GM15510 (cell line): ENCODE data around the gene THBS4.

Source experiments
- POLR2A ChIP-seq: IDR thresholded peaks from 3 replicates; pipeline ENCODE4 v1.6.1; 2011; ENCODE audit warnings: borderline replicate concordance; ENCODE audit not compliant: insufficient read length; ENCODE audit errors: extremely low read depth

THBS4 gene

DNA sequence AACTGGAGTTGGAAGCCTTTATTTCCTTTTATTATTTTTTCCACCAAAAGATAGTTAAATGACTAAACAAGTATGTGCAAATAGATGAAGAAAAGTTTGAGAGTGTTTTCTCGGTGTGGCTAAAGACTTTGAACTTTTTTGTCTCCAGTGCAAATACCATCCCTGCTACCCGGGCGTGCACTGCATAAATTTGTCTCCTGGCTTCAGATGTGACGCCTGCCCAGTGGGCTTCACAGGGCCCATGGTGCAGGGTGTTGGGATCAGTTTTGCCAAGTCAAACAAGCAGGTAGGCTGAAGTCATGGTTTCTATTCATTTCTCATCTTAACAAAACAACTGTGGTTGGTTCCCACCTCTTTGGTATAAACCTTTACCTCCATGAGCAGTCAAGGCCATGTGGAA, 26.4 kb downstream of the THBS4 start:
- TF ChIP-seq POLR2A = no peak

DNA sequence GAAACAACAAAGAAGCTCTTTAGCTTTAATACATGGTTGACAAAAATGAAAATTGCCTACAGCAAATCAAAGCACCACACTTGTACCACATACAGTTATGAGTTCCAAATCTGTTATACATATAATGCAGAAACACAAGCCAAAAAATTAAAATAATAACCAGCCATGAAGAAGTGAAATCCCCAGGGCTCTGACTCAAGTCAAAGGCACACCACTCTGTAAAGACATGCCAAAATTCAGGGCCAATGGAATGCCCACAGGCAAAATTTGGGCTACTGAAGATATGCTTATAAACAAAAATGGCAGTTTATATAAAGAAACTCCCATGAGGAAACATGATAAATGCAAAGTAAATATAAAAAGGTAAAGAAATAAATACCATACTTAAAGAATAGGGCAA, 29.0 kb downstream of the THBS4 start:
- no peak for TF ChIP-seq POLR2A

DNA sequence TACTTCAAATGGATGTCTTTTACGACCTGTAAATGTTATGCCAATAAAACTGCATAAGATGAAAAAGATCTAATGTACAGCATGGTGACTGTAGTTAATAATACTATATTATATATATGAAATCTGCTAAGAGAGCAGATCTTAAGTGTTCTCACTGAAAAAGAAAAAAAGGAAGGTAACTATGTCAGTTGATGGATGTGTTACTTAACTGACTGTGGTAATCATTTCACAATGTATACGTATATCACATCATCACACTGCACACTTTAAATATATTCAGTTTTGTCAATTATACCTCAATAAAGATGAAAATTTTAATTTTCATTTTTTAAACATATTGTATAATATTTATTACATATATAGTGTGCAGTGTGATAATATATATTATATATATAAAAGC, 31.9 kb downstream of the THBS4 start:
- TF ChIP-seq POLR2A = no peak

DNA sequence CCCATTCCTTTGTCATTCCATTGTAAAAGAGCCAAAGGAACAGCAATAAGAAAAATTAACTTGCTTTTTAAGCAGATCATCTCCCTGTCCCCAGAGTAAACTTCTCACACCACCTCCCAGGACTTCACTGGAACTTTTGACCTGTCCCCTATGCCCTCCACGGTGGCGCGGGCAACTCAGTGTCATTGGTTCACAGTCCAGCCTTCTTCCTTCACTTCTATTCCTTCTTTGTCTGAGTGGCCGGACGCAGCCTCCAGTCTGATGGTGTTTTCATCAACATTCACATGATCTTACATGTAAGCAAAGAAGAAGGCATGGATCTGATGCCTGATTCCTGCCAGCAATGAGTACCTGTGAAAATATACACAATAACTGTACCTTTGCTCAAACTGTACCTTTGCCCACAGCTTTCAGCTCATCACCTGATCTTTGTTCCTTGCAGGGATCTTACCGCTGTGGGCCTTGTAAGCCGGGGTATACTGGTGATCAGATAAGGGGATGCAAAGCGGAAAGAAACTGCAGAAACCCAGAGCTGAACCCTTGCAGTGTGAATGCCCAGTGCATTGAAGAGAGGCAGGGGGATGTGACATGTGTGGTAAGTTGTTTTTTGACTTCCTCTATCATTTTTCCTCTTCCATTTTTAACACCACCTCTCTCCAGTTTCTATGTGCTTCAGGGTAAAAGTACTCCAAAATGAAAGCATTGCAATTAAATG, 32.5 kb downstream of the THBS4 start:
- no peak for TF ChIP-seq POLR2A

DNA sequence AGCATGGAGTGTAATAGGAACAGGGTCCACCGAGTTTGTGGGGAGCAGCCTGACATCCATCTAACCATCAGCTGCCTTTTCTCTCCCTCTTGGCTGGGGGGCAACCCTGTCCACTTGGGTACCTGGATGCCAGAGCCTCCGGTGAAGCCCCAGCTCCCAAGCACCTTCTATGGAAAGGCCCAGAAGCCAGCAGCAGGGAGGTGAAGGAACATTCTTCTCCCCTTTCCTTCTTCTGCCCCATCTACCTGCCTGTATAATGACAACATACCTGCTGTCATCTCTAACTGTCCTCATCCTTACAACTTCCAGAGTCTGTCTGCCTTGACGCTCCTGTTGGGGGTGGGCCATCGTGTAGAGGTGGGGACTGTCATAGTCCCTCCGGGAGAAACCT, 33.1 kb downstream of the THBS4 start:
- TF ChIP-seq POLR2A = no peak

DNA sequence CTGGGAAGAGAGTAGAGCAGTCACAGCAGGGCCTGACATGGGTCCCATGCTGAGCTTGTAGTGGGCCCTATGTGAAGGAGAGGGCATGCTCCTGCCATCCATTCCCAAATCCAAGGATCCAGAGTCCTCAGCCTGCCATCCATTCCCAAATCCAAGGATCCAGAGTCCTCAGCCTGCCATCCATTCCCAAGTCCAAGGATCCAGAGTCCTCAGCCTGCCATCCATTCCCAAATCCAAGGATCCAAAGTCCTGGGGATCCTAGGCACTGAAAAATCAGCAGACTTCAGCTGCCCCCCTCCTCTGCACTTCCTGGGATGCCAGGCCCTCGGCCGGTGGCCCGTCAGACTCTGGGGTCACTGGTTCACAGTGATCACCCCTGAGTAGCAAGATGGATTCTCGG, 33.6 kb downstream of the THBS4 start:
- no peak for TF ChIP-seq POLR2A

DNA sequence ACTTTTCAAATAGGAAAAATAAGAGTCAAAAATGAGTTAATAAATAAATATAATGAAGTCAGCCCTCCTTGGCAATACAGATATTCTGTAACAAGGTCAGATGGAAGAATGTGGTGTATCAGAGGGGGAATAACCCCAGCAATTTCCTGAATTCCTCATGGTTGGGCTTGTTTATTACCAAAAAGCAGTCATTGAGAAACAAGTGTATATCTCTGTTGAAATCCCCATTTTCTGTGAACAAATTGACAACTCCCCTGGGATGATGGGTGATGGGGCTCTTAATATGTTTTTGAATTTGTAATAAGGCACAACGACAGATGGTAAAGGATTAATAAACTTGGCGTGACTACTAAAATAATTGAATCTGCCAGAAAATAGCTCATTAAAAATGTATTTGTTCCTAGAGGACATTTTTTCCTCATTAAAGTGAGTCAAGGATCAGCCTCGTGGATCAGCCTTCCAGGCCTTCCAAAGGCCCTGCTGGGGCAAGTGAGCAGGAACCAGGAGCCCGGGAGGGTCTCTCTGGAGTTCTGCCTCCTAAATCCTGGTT, 34.2 kb downstream of the THBS4 start:
- TF ChIP-seq POLR2A = no peak

DNA sequence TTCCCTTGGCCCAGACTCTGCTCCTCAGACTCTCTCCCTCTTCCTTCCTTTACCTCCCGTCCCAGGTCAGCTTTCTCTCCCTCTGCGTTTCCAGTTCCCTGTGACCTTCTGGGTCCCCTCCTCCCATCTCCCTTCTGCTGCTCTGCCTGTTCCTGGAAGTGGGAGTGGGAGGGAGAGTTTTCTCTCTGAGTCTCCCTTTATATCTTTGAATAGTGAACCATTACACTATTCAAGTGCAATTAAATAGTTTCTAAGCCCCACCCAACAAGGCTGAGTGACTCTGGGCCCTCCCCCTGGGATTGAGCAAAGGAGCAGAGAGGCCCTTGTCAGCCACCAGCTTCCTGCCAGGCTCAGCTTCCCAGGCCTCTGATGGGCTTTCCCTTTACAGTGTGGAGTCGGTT, 34.8 kb downstream of the THBS4 start:
- TF ChIP-seq POLR2A = no peak

DNA sequence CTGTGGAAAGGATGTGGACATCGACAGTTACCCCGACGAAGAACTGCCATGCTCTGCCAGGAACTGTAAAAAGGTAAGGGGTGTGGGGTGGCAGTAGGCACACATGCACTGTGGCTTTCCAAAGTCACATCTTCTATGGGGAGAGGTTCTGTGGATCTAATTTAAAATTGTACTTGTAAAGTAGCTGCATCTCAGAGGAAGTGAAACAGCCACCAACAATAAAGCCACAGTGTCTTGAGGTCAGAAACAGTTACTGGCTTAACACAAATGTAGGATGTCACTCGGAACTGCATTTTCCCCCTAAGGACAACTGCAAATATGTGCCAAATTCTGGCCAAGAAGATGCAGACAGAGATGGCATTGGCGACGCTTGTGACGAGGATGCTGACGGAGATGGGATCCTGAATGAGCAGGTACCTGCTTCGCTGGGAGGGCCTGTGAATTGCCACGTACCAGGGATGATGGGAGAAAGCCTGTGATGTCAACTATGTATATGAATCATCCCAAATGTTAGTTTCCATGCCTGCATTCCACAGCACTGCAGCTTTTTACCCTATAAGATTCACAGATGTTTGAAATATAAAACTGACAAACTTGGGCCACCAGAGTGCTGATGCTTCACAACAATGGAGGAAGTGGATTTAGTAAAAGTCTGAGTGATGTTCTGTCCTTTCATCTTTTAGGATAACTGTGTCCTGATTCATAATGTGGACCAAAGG, 35.3 kb downstream of the THBS4 start:
- no peak for TF ChIP-seq POLR2A

DNA sequence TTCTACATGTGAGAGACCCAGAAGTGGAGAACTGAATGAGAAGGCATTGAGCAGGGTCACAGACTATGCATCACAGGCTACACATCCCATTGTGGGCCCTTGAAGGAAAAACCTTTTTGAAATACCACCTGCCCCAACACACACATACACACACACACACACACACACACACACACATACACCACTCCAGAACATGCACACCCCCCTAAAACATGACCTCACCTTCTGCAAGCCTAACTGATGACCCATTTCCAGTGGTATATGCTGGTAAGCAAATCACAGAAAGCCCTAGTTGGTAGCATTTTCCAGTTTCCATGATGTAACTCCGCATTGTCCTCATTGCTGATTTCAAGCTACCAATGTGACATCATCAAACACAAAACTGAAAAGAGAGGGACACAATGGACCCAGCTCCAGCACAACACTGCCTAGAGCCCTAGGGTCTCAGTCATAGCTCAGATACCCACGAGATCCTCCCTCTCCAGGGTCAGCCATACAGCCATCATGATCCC, 36.4 kb downstream of the THBS4 start:
- TF ChIP-seq POLR2A = no peak

DNA sequence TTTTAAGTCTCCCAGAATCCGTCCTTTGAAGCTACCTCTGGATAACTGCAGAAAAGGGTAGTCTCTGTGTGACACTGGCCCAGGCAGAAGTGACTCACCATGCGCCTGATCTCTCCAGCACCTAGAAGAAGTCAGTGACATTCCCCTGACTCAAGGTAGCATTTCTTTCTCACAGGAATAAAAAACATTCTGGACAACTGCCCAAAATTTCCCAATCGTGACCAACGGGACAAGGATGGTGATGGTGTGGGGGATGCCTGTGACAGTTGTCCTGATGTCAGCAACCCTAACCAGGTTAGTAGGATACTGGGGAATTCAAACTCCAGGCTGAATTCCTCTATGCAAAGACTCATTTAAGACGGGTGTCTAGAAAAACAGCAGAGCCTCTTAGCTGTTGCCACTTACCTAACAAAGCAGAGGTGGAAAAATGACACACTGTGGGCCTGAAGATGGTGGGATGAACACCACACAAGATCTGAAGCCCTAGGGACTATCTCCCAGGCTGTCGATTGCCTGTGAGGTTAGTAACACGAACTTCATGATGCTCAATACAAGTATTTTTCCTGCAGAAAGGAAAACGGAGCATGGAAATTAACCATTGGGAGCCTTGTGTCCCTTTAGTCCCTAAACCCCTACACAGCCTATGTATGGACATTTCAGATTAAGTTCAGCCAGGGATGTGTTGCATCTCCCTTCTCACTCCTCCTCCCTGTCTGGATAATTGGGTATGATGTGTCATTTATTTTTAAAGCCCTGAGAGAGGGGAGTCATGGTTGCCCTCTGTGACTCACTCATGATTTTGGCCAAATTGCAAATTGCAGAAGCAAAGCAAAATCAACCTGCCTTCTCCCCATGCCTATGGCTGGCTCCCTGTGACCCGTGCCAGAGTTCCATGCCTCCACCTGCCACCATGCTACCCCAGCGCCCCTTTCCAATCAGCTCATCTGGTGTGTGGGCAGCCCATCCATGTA, 37.2 kb downstream of the THBS4 start:
- no peak for TF ChIP-seq POLR2A

DNA sequence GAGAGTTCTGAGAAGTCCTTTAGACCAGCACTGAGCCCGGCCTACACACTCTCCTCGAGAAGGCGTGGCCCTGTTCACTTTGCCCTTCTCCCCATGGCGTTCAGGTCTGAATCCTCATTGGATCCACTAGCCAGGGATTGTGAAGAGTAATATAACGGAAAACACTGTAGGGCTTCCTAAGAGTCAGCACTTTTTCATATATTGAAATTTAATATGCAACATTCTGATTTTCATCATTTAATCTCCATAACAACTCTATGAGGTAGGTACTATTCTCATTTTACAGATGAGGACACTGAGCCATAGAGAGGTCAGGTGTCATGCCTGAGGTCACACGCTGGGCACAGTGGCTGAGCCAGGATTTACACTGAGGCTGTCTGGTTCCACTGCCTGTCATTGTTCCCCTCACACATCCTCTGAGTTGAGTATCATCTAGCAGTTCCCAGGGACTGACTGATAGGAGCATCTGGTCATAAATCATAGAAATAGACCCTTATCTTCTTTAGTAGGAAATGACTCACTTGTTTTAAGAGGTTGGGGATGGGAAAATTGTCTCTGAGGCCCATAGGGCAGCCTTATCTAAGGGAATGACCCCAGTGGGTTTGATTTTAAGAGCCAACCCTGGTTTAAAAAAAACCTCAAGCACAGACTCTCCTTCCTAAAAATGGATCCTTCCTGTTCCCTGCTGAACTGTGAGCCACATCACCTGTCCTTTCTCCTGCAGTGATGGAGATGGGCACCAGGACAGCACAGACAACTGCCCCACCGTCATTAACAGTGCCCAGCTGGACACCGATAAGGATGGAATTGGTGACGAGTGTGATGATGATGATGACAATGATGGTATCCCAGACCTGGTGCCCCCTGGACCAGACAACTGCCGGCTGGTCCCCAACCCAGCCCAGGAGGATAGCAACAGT, 41.2 kb downstream of the THBS4 start:
- TF ChIP-seq POLR2A = no peak

DNA sequence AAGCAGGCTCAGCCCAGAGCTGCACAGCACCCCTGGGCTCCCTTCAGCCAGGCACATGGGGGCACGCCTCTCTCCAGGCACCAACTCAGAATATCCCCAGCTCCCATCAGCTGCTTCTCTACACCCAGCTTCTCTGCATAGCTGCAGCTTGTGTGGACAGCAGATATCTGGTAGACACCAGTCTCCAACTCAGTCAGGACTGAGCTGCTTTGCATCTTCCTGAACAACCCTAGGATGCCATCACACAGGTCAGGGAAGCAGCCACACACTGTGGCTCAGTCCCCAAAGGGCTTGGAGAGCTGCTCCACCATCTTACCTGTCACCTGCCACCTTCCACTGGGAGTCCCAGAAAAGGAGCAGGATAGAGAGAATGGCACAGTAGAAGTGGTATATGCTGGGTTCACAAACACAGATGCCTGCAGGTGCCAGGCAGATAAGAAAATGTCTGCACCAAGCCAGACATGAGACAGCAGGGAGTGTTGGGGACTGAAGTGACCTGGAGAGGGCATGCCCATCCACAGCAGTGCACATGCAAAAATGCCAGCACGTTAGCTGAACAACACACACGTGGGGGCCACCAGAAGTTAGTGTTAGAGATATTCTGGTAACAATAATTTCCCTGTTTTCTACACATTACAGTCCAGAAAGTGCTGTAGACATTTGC, 42.0 kb downstream of the THBS4 start:
- no peak for TF ChIP-seq POLR2A
